Lung (tissue), 12 donors: ENCODE data around the gene ADRB2. TPM values are rescaled to one million over a fixed set of nuclear protein-coding genes. Genes with fewer than 3 reads are reported as not detected.

Experiments used
- ATAC-seq: fragments of 200-7000 bp; cut with Tn5 transposase; one replicate; pipeline ENCODE4 v1.9.1; 2020; ENCODE audit warnings: moderate number of reproducible peaks; ENCODE audit not compliant: insufficient read depth, low FRiP score
- DNase-seq, 3 donors: peaks; one replicate each; pipeline ENCODE4 v3.0.0-alpha.2; 2013 to 2017
- H3K27ac ChIP-seq, 2 donors: one replicate each; pipeline ENCODE4 v1.5.1; 2013; ENCODE audit warnings: mild to moderate bottlenecking in 2 of 2, moderate library complexity in 2 of 2, control low read depth in 1 of 2, inconsistent platforms in 1 of 2, low read depth in 1 of 2, low read length in 1 of 2
- H3K27me3 ChIP-seq, 3 donors: one replicate each; pipeline ENCODE4 v1.5.1; 2013; ENCODE audit warnings: low read length in 2 of 3; ENCODE audit not compliant: control insufficient read depth in 3 of 3, insufficient read depth in 3 of 3
- H3K36me3 ChIP-seq, 4 donors: one replicate each; pipeline ENCODE4 v1.5.1; 2013; ENCODE audit warnings: low read length in 4 of 4, mild to moderate bottlenecking in 1 of 4, moderate library complexity in 1 of 4; ENCODE audit not compliant: control insufficient read depth in 4 of 4, insufficient read depth in 4 of 4
- H3K4me1 ChIP-seq, 5 donors: one replicate each; pipeline ENCODE4 v1.5.1; 2013; ENCODE audit warnings: low read length in 5 of 5, mild to moderate bottlenecking in 2 of 5, moderate library complexity in 1 of 5; ENCODE audit not compliant: control insufficient read depth in 5 of 5, insufficient read depth in 5 of 5
- H3K4me3 ChIP-seq: one replicate; pipeline ENCODE4 v1.5.1; 2013; ENCODE audit warnings: mild to moderate bottlenecking, control low read depth, moderate library complexity
- H3K9ac ChIP-seq, 2 donors: one replicate each; pipeline ENCODE4 v1.5.1; 2013; ENCODE audit warnings: low read length in 2 of 2, control low read depth in 1 of 2; ENCODE audit not compliant: insufficient read depth in 1 of 2
- H3K9me3 ChIP-seq, 4 donors: one replicate each; pipeline ENCODE4 v1.5.1; 2013; ENCODE audit warnings: low read length in 3 of 4, mild to moderate bottlenecking in 1 of 4, moderate library complexity in 1 of 4; ENCODE audit not compliant: control insufficient read depth in 4 of 4, insufficient read depth in 3 of 4
- WGBS, 2 donors: extraction: QIAGEN DNeasy Blood & Tissue Kit; methylation state at CpG; one replicate each; pipeline ENCODE4 v1.1.7; 2013; 5-methylcytosine and 5-hydroxymethylcytosine counted together
- polyA plus RNA-seq, 2 donors: library from polyadenylated mRNA; stranded (reverse); fragments of 200-250 nt; gene quantifications; one replicate each; pipeline ENCODE4 v1.2.1, GENCODE V29; 2013
- total RNA-seq, 2 donors: library from RNA; depleted of rRNA in 1 of 2; stranded (reverse); fragments of >200 nt in 1 of 2; gene quantifications; one replicate each; pipeline ENCODE4 v1.2.1, GENCODE V29; 2014 to 2021
- TF ChIP-seq, protein P1 (sequence below): IDR thresholded peaks from 2 replicates; pipeline ENCODE4 v1.5.1; 2012; ENCODE audit warnings: mild to moderate bottlenecking; ENCODE audit errors: control extremely low read depth, extremely low read depth
- donor health status: control.
- donor health status: control.
- donor health status: Bipolar disorder and iron deficiency.
- donor health status: healthy.
- donor health status: DM: yes; HTN: yes; CAD: no.

ADRB2 gene
- total and polyA plus RNA-seq, 4 donors = 3.5 to 18.4 (median 9.5) TPM

DNA sequence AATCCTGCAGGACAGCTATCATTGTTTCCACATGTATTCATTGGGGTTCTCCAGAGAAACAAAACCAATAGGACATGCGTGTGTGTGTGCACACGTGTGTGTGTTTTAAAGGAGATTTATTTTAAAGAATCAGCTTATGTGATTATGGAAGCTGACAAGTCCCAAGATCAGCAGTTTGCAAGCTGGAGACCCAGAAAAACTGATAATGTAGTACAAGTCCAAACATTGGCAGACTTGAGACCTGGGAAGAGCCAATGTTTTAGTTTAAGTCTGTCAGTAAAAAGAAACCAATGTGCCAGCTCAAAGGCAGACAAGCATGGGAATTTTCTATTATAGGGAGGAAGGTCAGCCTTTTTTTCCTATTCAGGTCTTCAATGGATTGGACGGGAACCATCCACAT, 35.3 kb downstream of the ADRB2 start:
- peaks cover 0 to 20% (median 9%) of the 10 kb centered on the region in 5 donors for H3K4me1 ChIP-seq
- TF ChIP-seq, protein P1, sequence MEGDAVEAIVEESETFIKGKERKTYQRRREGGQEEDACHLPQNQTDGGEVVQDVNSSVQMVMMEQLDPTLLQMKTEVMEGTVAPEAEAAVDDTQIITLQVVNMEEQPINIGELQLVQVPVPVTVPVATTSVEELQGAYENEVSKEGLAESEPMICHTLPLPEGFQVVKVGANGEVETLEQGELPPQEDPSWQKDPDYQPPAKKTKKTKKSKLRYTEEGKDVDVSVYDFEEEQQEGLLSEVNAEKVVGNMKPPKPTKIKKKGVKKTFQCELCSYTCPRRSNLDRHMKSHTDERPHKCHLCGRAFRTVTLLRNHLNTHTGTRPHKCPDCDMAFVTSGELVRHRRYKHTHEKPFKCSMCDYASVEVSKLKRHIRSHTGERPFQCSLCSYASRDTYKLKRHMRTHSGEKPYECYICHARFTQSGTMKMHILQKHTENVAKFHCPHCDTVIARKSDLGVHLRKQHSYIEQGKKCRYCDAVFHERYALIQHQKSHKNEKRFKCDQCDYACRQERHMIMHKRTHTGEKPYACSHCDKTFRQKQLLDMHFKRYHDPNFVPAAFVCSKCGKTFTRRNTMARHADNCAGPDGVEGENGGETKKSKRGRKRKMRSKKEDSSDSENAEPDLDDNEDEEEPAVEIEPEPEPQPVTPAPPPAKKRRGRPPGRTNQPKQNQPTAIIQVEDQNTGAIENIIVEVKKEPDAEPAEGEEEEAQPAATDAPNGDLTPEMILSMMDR = no peak
- DNase-seq (no peak), ATAC-seq (no peak)
- no peak overlapping the region for H3K4me3 ChIP-seq
- no peaks in the 10 kb centered on the region for H3K9me3 ChIP-seq
- no peaks in the 10 kb centered on the region for H3K27me3 ChIP-seq
- H3K36me3 ChIP-seq = no peaks in the 10 kb centered on the region
- WGBS, 2 donors = 95 to 97% methylated on average over 3 of the region's 3 CpGs
- H3K27ac ChIP-seq = no peak overlapping the region
- H3K9ac ChIP-seq = no peak overlapping the region

DNA sequence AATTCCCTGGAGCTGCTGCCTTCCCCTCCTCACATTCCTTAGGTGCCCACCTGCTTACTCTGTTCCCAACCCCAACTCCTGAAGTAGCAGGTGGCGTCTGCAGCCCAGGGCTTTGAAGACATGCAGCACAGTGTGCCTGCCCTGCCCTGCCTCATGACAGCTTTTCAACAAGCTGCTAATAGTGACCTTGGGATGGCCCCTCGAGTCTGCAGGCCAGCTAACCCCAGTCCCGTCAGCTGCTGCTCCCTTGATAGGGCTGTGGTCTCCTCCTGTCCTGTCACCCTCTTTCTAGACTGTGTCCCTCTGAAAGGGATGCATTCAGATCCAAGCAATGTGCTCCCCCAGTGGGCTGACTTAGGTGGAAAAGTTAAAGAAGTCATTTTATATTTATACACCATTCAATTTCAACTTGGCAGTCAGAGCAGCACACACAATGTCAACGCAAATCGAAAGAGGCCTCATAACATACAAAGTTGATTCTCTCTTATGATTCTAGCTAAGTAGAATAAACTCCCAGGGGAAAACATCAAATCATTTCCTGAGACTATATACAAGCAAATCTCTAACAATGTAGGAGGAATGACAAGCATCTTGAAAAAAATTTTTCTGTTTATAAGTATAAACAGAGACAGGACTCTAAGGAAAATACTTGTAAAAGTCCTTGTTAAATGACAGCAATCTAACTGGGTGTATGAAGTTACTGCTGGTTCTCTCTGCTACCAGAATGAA, 37.9 kb downstream of the ADRB2 start:
- 51 to 73% methylated on average over 5 of the region's 5 CpGs for WGBS, 2 donors
- H3K36me3 ChIP-seq = no peaks in the 10 kb centered on the region
- H3K9ac ChIP-seq = no peak overlapping the region
- TF ChIP-seq, protein P1 = no peak
- DNase-seq (peak in 2 of 3 donors; percentile 14 to 34), ATAC-seq (no peak)
- H3K9me3 ChIP-seq = no peaks in the 10 kb centered on the region
- no peaks in the 10 kb centered on the region for H3K27me3 ChIP-seq
- peak overlapping the region; percentile 82 to 84 for H3K27ac ChIP-seq
- peaks cover 0 to 20% (median 6%) of the 10 kb centered on the region in 5 donors for H3K4me1 ChIP-seq
- no peak overlapping the region for H3K4me3 ChIP-seq

DNA sequence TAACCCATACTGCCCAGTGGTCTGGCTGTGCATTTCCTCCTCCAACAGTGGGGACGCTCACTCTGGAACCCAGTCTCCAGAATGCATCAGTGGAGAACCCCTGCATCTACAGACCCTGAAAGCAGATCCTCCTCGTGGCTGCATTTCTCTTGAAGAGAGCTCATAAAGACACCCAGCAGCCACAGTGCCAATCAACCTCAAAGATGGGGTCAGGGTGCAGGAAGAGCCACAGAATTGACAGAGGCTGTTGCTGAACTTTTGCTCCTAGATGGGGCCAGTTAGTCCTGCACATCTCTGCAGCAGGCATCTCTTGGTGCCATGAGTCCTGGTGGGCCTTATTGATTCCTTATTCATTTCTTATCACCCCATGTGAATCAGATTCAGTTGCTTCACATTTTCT, 39.6 kb downstream of the ADRB2 start:
- Histone ChIP-seq H3K4me1 (peaks cover 0 to 11% (median 6%) of the 10 kb centered on the region in 5 donors), H3K9ac (no peak overlapping the region), H3K4me3 (no peak overlapping the region), H3K36me3 (no peaks in the 10 kb centered on the region), H3K9me3 (no peaks in the 10 kb centered on the region), H3K27me3 (no peaks in the 10 kb centered on the region), H3K27ac (no peak overlapping the region)
- no peak for ATAC-seq
- TF ChIP-seq, protein P1 = no peak
- WGBS, 2 donors = 73 to 93% methylated on average over 2 of the region's 2 CpGs
- DNase-seq = no peak
